AG04449 (cell line): ENCODE measurements around the gene GPD1L.
"Not testable (repeated sequence)": the region's sequence is repeated elsewhere in the genome, so short reads cannot be mapped to it uniquely, and the experiment has no call there.

Experiments
- CTCF ChIA-PET: fragments of 350-600 bp; formaldehyde crosslinking; extraction: SDS; loops from one replicate; lab custom pipeline; 2021; ENCODE audit warnings: antibody characterized with exemption; lab: Yijun Ruan, JAX
- POLR2A ChIA-PET: fragments of 400-600, 350-600 bp; formaldehyde crosslinking; extraction: SDS; loops from one replicate; lab custom pipeline; 2020; ENCODE audit warnings: antibody characterized with exemption, inconsistent platforms; lab: Yijun Ruan, JAX
- DNase-seq: peaks from one replicate; pipeline ENCODE4 v3.0.0-alpha.2; 2010; ENCODE audit warnings: low read depth, low spot score
- H3K4me3 ChIP-seq: 2 replicates; pipeline ENCODE4 v1.5.1; 2011; ENCODE audit warnings: low read depth, mild to moderate bottlenecking, control low read depth, low read length
- CTCF ChIP-seq: IDR thresholded peaks from one replicate; pipeline ENCODE4 v1.5.1; 2011; ENCODE audit warnings: mild to moderate bottlenecking, moderate library complexity, low read length, control low read depth, inconsistent platforms; ENCODE audit not compliant: insufficient read depth; ENCODE audit errors: missing control alignments

The GPD1L gene

GRCh38 chr3:32189693-32190092, 83.3 kb downstream of the GPD1L start:
- ChIA-PET POLR2A (no interaction called here), CTCF (interaction anchor here (1.0 kb wide), 1 partner anchor 10 kb away, joined by 3 read pairs; no protein-coding TSS in a partner anchor)
- no peak overlapping the region for H3K4me3 ChIP-seq
- no peak for DNase-seq
- no peak for TF ChIP-seq CTCF

GRCh38 chr3:32190556-32190955, 84.1 kb downstream of the GPD1L start:
- DNase-seq, POLR2A ChIA-PET: not testable (repeated sequence)
- CTCF ChIA-PET = interaction anchor here (1.0 kb wide), 1 partner anchor 10 kb away, joined by 3 read pairs; no protein-coding TSS in a partner anchor

GRCh38 chr3:32193101-32193500, 86.7 kb downstream of the GPD1L start:
- no peak for TF ChIP-seq CTCF
- POLR2A ChIA-PET = no interaction called here
- no peak overlapping the region for H3K4me3 ChIP-seq
- no peak for DNase-seq
- CTCF ChIA-PET = no interaction called here

More at GRCh38 chr3:32190556-32190955, 84.1 kb downstream of the GPD1L start:
- not testable (repeated sequence) for H3K4me3 ChIP-seq

GRCh38 chr3:32194653-32195052, 88.2 kb downstream of the GPD1L start:
- ChIA-PET POLR2A (no interaction called here), CTCF (interaction anchor here (1.2 kb wide), 1 partner anchor 19 kb away, joined by 4 read pairs; no protein-coding TSS in a partner anchor)
- no peak overlapping the region for H3K4me3 ChIP-seq
- no peak for DNase-seq
- TF ChIP-seq CTCF = no peak

- no peak for TF ChIP-seq CTCF
- no peak overlapping the region for H3K4me3 ChIP-seq
- ChIA-PET CTCF (interaction anchor here (1.2 kb wide), 1 partner anchor 20 kb away, joined by 4 read pairs; no protein-coding TSS in a partner anchor), POLR2A (no interaction called here)
- no peak for DNase-seq
Observed at GRCh38 chr3:32195995-32196540, 89.6 kb downstream of the GPD1L start.

- no peak overlapping the region for H3K4me3 ChIP-seq
- no peak for TF ChIP-seq CTCF
- ChIA-PET POLR2A (no interaction called here), CTCF (interaction anchor here (3.3 kb wide), 1 partner anchor 21 kb away, joined by 12 read pairs; no protein-coding TSS in a partner anchor)
- DNase-seq = no peak
Observed at GRCh38 chr3:32197991-32198390, 91.6 kb downstream of the GPD1L start.

GRCh38 chr3:32198714-32199113, 92.3 kb downstream of the GPD1L start:
- ChIA-PET CTCF (interaction anchor here (3.3 kb wide), 1 partner anchor 22 kb away, joined by 12 read pairs; no protein-coding TSS in a partner anchor), POLR2A (no interaction called here)
- no peak for TF ChIP-seq CTCF
- no peak overlapping the region for H3K4me3 ChIP-seq
- DNase-seq = no peak
